PC-9 (cell line): ENCODE measurements around the gene PDZD7.

Experiments used
- EZH2 ChIP-seq: fragments of 200-600 bp; sonication (generic); IDR thresholded peaks from 2 replicates; pipeline ENCODE4 v1.8.0; 2017; ENCODE audit warnings: antibody characterized with exemption, low read depth
- TF ChIP-seq, protein P1 (sequence below): fragments of 200-600 bp; sonication (generic); conservative IDR thresholded peaks from 2 replicates; pipeline ENCODE4 v1.6.1; 2017; ENCODE audit warnings: mixed run types, antibody characterized with exemption, mild to moderate bottlenecking, moderate library complexity

DNA sequence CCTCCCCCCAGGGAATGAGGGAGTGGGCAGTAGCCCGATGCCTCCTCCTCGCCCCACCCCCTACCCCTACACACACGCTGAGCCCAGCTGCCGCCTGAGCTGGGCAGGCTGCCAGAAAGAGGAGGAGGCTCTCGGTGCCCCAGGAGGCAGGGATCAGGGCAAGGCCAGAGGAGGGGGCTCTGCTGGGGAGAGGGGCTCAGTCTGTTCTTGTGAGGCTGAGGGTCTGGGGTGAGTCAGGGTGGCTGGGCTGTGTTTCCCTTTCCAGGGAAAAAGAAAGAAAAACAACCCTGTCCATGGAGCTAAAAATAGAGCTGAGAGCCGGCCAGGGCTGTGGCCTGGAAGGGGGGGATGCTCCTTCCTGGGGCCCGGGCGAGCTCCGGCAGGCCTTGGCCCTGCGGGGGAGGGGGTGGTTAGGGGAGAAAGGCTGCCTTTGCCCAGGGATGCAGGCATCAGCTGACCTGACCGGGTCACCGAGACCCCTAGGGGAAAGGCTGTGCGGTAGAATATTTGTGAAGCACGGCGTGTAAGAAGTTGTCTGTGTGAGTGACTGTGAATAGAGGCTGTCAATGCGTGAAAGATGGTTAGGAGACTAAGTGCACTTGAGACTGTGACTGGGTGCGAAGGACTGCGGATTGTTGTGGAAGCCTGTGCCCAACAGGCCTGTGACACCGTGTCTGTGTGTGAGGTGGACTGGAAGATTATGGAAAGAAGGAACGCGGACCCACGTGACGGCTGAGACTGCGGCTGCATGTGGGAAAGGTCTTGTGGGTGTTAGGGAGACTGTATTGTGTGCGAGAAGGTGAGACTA is 32.5 kb downstream of the PDZD7 start:
- TF ChIP-seq, protein P1, sequence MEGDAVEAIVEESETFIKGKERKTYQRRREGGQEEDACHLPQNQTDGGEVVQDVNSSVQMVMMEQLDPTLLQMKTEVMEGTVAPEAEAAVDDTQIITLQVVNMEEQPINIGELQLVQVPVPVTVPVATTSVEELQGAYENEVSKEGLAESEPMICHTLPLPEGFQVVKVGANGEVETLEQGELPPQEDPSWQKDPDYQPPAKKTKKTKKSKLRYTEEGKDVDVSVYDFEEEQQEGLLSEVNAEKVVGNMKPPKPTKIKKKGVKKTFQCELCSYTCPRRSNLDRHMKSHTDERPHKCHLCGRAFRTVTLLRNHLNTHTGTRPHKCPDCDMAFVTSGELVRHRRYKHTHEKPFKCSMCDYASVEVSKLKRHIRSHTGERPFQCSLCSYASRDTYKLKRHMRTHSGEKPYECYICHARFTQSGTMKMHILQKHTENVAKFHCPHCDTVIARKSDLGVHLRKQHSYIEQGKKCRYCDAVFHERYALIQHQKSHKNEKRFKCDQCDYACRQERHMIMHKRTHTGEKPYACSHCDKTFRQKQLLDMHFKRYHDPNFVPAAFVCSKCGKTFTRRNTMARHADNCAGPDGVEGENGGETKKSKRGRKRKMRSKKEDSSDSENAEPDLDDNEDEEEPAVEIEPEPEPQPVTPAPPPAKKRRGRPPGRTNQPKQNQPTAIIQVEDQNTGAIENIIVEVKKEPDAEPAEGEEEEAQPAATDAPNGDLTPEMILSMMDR: no peak
- TF ChIP-seq EZH2: no peak
